Measurements from ENCODE around the gene KCNC2.

GRCh38 chr12:75115748-75116147 is 93.9 kb downstream of the KCNC2 start:
- TF ChIP-seq CTCF (conservative IDR thresholded peaks at IDR 0.05 in 1 of 2, IDR thresholded peaks at IDR 0.05 in 1 of 2; ENCODE audit: extremely low read depth in 1 of 2, insufficient read depth in 1 of 2, low read depth in 1 of 2, low read length in 2 of 2), result no peak
- TF ChIP-seq EZH2 (IDR thresholded peaks at IDR 0.05; ENCODE audit: borderline replicate concordance, low read length), result no peak

Data from mammary epithelial cell (primary cell).